Measurements from ENCODE around the gene ZDHHC7. TPM values are rescaled to one million over a fixed set of nuclear protein-coding genes. Genes with fewer than 3 reads are reported as not detected.
A peak's percentile ranks its signal among the peaks of the same experiment; 100 is the strongest.

ZDHHC7 gene
- total RNA-seq, 6 donors from 2014 or later, result 77.4 to 112 (median 92.7) TPM

DNA sequence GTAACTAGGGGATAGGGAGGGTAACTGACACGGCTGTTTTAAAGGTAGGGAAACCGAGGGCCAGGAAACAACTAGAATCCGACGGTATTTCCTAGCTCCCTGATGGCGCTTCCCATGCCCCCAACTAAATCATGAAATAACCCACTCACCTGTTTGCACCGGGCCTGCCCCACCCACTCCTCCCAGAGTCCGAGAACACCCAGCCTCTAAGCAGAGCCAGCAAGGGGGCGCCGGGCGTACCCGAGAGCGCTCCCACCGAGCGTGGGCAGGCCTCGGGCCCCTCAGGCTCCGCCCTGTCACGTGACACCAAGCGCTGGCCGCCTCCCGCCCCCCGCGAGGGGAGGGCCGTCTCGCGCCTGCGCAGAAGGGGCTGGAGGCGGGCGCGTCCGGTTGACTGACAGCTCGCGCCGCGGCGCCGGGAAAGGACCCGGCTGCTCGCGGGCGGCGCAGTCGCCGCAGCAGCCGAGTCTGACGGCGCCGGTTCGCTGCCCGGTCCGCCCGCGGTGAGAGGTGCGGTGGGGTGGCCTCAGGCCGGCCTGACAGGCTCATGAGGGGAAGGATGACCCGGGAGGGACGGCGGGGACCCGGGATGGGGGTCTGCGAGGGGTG lies 16.1 kb upstream of the ZDHHC7 start, which contains the start of gene KIAA0513:
KIAA0513 (plus strand) TSS at position 447 of the 609 bp plus-strand sequence. CDS start 39,277 bp downstream, outside the sequence.
- ATAC-seq (ENCODE audit: low FRiP score in 2 of 2), result peak; percentile 92 to 94

DNA sequence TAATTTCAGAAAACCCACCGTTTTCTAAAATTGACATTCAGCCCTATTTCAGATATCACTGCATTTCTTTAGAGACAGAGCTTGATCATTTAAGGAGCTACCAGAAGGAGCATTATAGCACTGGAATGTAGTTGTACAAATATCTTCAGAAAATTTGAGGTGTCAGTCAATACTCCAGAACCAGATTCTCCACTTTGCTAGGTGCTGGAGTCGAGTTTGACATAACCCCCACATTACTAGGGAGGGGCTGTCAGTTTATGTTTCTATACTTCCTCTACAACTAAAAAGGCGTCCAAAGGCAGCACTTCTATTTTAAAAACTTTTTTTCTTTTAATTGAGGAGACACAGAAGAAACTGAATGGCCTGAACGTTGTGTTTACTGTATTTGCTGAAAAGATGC lies 15.4 kb upstream of the ZDHHC7 start:
- peak overlapping the region; percentile 31 to 95 (median 88) for H3K4me3 ChIP-seq
- no peaks in the 10 kb centered on the region for H3K36me3 ChIP-seq
- no peak for DNase-seq
- H3K27ac ChIP-seq, result peak overlapping the region; percentile 88 to 98 (median 90)
- WGBS, 2 donors, result 33 to 41% methylated on average over 4 of the region's 4 CpGs
- peaks cover 0 to 4% (median 0%) of the 10 kb centered on the region in 4 donors for H3K9me3 ChIP-seq
- TF ChIP-seq, protein P1, sequence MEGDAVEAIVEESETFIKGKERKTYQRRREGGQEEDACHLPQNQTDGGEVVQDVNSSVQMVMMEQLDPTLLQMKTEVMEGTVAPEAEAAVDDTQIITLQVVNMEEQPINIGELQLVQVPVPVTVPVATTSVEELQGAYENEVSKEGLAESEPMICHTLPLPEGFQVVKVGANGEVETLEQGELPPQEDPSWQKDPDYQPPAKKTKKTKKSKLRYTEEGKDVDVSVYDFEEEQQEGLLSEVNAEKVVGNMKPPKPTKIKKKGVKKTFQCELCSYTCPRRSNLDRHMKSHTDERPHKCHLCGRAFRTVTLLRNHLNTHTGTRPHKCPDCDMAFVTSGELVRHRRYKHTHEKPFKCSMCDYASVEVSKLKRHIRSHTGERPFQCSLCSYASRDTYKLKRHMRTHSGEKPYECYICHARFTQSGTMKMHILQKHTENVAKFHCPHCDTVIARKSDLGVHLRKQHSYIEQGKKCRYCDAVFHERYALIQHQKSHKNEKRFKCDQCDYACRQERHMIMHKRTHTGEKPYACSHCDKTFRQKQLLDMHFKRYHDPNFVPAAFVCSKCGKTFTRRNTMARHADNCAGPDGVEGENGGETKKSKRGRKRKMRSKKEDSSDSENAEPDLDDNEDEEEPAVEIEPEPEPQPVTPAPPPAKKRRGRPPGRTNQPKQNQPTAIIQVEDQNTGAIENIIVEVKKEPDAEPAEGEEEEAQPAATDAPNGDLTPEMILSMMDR (IDR thresholded peaks at IDR 0.05), result no peak
- TF ChIP-seq POLR2A (IDR thresholded peaks at IDR 0.05) (no peak), EP300 (IDR thresholded peaks at IDR 0.05) (peak in 1 of 4 donors; percentile 51)
- ATAC-seq (ENCODE audit: low FRiP score in 2 of 2), result peak in 1 of 2 donors; percentile 79
- no peaks in the 10 kb centered on the region for H3K27me3 ChIP-seq
- peaks cover 24 to 58% (median 36%) of the 10 kb centered on the region in 4 donors for H3K4me1 ChIP-seq

More for the DNA sequence above, 16.1 kb upstream of the ZDHHC7 start, which contains the start of gene KIAA0513:
- WGBS, 2 donors, result 0 to 1% methylated on average over 5 to 31 of the region's 59 CpGs
- no peaks in the 10 kb centered on the region for H3K27me3 ChIP-seq
- TF ChIP-seq POLR2A (IDR thresholded peaks at IDR 0.05) (peak in 3 of 4 donors; percentile 85 to 99 (median 97)), EP300 (IDR thresholded peaks at IDR 0.05) (no peak), POLR2AphosphoS5 (IDR thresholded peaks at IDR 0.05) (peak; percentile 94 to 98)
- TF ChIP-seq, protein P1 (IDR thresholded peaks at IDR 0.05), result peak in 2 of 6 experiments; percentile 21 to 55
- H3K4me3 ChIP-seq, result peak within 1 kb of the TSS; percentile 83 to 95 (median 93)
- peaks cover 24 to 58% (median 36%) of the 10 kb centered on the region in 4 donors for H3K4me1 ChIP-seq
- H3K9me3 ChIP-seq, result peaks cover 0 to 4% (median 0%) of the 10 kb centered on the region in 4 donors
- H3K36me3 ChIP-seq, result peaks cover 0 to 6% (median 1%) of the 10 kb centered on the region in 4 donors
- peak within 1 kb of the TSS; percentile 88 to 98 (median 90) for H3K27ac ChIP-seq
- DNase-seq, result peak; percentile 96 to 99

DNA sequence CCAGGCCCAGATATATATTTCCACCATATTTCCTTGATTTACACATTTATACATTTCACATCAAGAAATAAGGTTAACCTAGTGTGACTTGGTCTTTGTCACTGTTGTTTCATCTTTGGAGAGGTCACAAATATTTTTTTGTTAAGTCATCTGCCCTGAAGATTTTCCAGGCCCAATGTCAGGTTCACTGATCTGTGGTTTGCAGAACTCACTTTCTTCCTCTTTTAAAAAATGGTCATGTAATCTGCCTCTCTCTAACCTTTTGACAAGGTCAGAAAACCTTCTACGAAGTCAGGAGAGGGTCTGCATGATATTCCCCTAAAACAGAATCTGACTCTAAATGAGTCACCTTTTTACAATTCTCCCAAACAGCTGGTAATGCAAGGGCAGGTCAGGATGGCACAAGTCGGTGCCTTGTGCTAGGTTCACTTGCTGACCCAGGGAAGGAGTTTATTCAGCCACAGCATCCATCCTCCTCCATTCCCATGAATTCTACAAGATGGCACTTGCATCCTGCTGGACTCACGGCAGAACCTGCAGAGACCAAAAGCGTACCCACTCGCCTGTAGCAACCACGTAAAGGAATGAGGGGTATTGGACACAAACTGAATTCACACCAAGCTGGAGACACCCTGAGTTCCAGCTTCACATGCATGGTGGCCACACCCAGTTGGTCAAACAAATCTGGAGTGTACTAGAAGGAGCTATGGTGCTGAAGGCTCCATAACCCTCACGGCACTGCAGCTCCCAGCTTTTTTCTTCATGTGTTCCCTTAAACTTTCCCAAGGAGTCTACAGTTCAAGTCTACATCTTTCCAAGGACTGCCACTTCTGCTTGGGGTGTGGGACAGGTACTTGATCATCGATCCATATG lies 14.7 kb upstream of the ZDHHC7 start:
- ATAC-seq (ENCODE audit: low FRiP score in 2 of 2), result peak in 1 of 2 donors; percentile 73
- no peaks in the 10 kb centered on the region for H3K27me3 ChIP-seq
- DNase-seq, result peak in 1 of 2 donors; percentile 71
- H3K4me3 ChIP-seq, result peak overlapping the region in 2 of 4 donors; percentile 83 to 95
- no peak for TF ChIP-seq POLR2AphosphoS5 (IDR thresholded peaks at IDR 0.05)
- TF ChIP-seq EP300 (IDR thresholded peaks at IDR 0.05), result no peak
- TF ChIP-seq, protein P1 (IDR thresholded peaks at IDR 0.05), result no peak
- TF ChIP-seq POLR2A (IDR thresholded peaks at IDR 0.05), result peak in 1 of 4 donors; percentile 22
- H3K27ac ChIP-seq, result peak overlapping the region; percentile 88 to 98 (median 90)
- 56 to 74% methylated on average over 8 of the region's 8 CpGs for WGBS, 2 donors
- H3K4me1 ChIP-seq, result peaks cover 24 to 53% (median 35%) of the 10 kb centered on the region in 4 donors
- peaks cover 0 to 4% (median 0%) of the 10 kb centered on the region in 4 donors for H3K9me3 ChIP-seq
- no peaks in the 10 kb centered on the region for H3K36me3 ChIP-seq

DNA sequence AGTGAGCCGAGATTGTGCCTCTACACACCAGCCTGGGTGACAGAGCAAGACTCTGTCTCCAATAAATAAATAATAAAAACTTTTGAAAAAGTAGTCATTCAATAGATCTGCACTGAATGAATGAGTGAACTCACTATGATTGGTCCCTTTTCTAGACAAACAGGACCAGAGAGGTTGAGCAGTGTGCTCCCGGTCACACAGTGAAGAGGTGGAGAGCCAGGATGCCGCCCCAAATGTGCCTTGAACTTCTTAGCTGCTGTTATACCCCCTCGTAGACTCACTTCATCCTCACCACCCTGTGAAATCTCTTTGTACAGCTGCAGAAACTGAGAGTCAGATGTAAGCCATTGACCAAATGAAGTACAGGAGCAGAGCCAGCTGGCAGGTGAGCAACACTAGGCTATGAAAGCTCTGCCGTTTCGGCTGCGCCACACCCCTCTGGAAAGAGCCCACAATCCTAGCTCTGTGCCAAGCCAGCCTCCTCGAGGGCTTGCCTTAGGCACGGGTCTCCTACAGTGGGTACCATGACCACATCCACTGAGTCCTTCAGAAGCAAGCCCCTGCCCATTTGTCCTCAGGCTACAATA lies 8.4 kb upstream of the ZDHHC7 start:
- no peaks in the 10 kb centered on the region for H3K36me3 ChIP-seq
- DNase-seq (peak in 1 of 2 donors; percentile 82), ATAC-seq (ENCODE audit: low FRiP score in 2 of 2) (peak; percentile 61 to 83)
- no peaks in the 10 kb centered on the region for H3K9me3 ChIP-seq
- no peaks in the 10 kb centered on the region for H3K27me3 ChIP-seq
- H3K4me3 ChIP-seq, result no peak overlapping the region
- H3K4me1 ChIP-seq, result peaks cover 4 to 22% (median 9%) of the 10 kb centered on the region in 4 donors
- WGBS, 2 donors, result 52 to 69% methylated on average over 6 to 9 of the region's 9 CpGs
- peak overlapping the region; percentile 20 to 66 (median 45) for H3K27ac ChIP-seq
- TF ChIP-seq, protein P1 (IDR thresholded peaks at IDR 0.05), result no peak
- TF ChIP-seq EP300 (IDR thresholded peaks at IDR 0.05), result no peak
- TF ChIP-seq POLR2A (IDR thresholded peaks at IDR 0.05), result no peak
- no peak for TF ChIP-seq POLR2AphosphoS5 (IDR thresholded peaks at IDR 0.05)

All from upper lobe of left lung (tissue), 6 donors.